OCI-LY3 (cell line): ENCODE measurements around the gene PLXNB1.

ENCODE experiments used
- CTCF ChIP-seq: fragments of 200-600, 300-600 bp; sonication (generic); IDR thresholded peaks from 2 replicates; pipeline ENCODE4 v1.5.1; 2014; ENCODE audit warnings: antibody characterized with exemption, low read length, low read depth
- EZH2phosphoT487 ChIP-seq: fragments of 200-600 bp; shearing (Covaris generic); IDR thresholded peaks from 2 replicates; pipeline ENCODE4 v1.6.1; 2018; ENCODE audit warnings: antibody characterized with exemption, mixed run types, low read depth

- TF ChIP-seq CTCF (no peak), EZH2phosphoT487 (no peak)
Measured at GRCh38 chr3:48419149-48419548, 10.7 kb downstream of the PLXNB1 start.
